Suprapubic skin (tissue), 3 donors: ENCODE data around the gene DRC1.

ENCODE experiments used
- EP300 ChIP-seq: sonication (generic); formaldehyde crosslinking; IDR thresholded peaks from one replicate; pipeline ENCODE4 v1.6.1; 2017; ENCODE audit warnings: antibody characterized with exemption
- POLR2A ChIP-seq, 2 donors: fragments of 450-650 bp; IDR thresholded peaks; one replicate each; pipeline ENCODE4 v1.6.1; 2017; ENCODE audit warnings: antibody characterized with exemption in 2 of 2, mild to moderate bottlenecking in 2 of 2, moderate library complexity in 2 of 2
- TF ChIP-seq, protein P1 (sequence below), 2 donors: fragments of 200-600 bp in 1 of 2; fragments of 450-650 bp in 1 of 2; sonication (generic) in 1 of 2; IDR thresholded peaks; one replicate each; pipeline ENCODE4 v1.5.1; 2016 to 2019; ENCODE audit warnings: antibody characterized with exemption in 2 of 2, mild to moderate bottlenecking in 1 of 2, moderate library complexity in 1 of 2

DNA sequence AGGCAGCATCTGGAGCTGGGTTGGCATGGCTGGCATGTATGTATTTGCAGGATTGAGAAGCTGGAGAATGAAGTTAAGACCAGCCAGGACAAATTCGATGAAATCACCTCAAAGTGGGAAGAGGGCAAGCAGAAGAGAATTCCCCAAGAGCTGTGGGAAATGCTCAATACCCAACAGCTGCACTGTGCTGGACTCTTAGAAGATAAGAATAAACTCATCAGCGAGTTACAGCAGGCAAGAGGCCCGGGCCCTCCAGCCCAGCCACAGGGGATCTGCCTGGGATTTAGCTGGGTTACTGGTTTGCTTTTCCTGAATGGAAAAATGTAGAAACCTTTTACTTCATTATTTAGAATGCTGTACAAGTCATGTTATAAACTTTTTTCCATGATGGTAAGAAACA, 22.5 kb downstream of the DRC1 start:
- TF ChIP-seq POLR2A (IDR thresholded peaks at IDR 0.05): no peak
- TF ChIP-seq, protein P1, sequence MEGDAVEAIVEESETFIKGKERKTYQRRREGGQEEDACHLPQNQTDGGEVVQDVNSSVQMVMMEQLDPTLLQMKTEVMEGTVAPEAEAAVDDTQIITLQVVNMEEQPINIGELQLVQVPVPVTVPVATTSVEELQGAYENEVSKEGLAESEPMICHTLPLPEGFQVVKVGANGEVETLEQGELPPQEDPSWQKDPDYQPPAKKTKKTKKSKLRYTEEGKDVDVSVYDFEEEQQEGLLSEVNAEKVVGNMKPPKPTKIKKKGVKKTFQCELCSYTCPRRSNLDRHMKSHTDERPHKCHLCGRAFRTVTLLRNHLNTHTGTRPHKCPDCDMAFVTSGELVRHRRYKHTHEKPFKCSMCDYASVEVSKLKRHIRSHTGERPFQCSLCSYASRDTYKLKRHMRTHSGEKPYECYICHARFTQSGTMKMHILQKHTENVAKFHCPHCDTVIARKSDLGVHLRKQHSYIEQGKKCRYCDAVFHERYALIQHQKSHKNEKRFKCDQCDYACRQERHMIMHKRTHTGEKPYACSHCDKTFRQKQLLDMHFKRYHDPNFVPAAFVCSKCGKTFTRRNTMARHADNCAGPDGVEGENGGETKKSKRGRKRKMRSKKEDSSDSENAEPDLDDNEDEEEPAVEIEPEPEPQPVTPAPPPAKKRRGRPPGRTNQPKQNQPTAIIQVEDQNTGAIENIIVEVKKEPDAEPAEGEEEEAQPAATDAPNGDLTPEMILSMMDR (IDR thresholded peaks at IDR 0.05): no peak
- TF ChIP-seq EP300: no peak
